Measurements from ENCODE around the gene CLCN4.

DNA sequence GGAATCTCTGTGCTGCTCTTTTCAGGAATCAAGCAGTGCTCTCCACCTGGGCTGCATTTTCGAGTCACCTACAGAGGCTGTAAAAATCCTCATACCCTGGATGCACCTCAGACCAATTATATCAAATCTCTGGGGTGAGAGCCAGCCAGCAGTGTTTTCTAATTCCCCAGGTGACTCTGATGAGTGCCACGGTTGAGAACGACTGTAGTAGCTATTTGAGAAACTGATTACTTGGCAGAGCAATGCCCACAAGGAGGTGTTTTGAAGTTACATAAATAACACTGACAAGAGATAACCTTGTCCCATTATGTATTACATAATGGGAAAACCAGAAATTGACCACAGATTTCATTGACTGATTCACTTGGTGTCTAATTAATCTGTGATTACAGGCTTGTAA lies 46.8 kb downstream of the CLCN4 start:
- TF ChIP-seq POLR2A (IDR thresholded peaks at IDR 0.05; ENCODE audit: low read length) (no peak), GATA1 (IDR thresholded peaks at IDR 0.05; ENCODE audit: low read depth, low read length) (no peak)

Data from erythroblast (primary cell).